ENCODE measurements around the gene CDC42SE1.

Gene CDC42SE1

GRCh38 chr1:151051356-151052009 is 7.9 kb downstream of the CDC42SE1 start:
- no peak for DNase-seq (ENCODE audit: low read depth)

GRCh38 chr1:151050051-151050688 is 9.3 kb downstream of the CDC42SE1 start:
- no peak for DNase-seq (ENCODE audit: low read depth)

- DNase-seq (ENCODE audit: low read depth), result no peak
Observed at GRCh38 chr1:151049458-151049857, 10.0 kb downstream of the CDC42SE1 start.

GRCh38 chr1:151048645-151049032 is 10.8 kb downstream of the CDC42SE1 start:
- DNase-seq (ENCODE audit: low read depth), result no peak

GRCh38 chr1:151047925-151048644 is 11.3 kb downstream of the CDC42SE1 start:
- no peak for DNase-seq (ENCODE audit: low read depth)

GRCh38 chr1:151047591-151047924 is 11.9 kb downstream of the CDC42SE1 start, which contains the start of gene C1orf56:
Gene C1orf56, plus strand, starts transcription at chr1:151047751. Its CDS starts 97 bp downstream, at chr1:151047848.
- DNase-seq (ENCODE audit: low read depth), result no peak

GRCh38 chr1:151043163-151043562 is 16.3 kb downstream of the CDC42SE1 start:
- no peak for DNase-seq (ENCODE audit: low read depth)

- DNase-seq (ENCODE audit: low read depth), result no peak
Observed at GRCh38 chr1:151039521-151039920, 19.9 kb downstream of the CDC42SE1 start.

- no peak for DNase-seq (ENCODE audit: low read depth)
Observed at GRCh38 chr1:151037032-151037431, 22.4 kb downstream of the CDC42SE1 start.

GRCh38 chr1:151036356-151036755 is 23.1 kb downstream of the CDC42SE1 start, which contains the start of gene BNIPL:
Gene BNIPL, plus strand, starts transcription at chr1:151036586. Its CDS starts 140 bp downstream, at chr1:151036726.
- DNase-seq (ENCODE audit: low read depth), result no peak

GRCh38 chr1:151035167-151035566 is 24.3 kb downstream of the CDC42SE1 start:
- DNase-seq (ENCODE audit: low read depth), result no peak

- no peak for DNase-seq (ENCODE audit: low read depth)
Observed at GRCh38 chr1:151032164-151032563, 27.3 kb downstream of the CDC42SE1 start.

- no peak for DNase-seq (ENCODE audit: low read depth)
Observed at GRCh38 chr1:151026460-151026859, 33.0 kb downstream of the CDC42SE1 start.

- DNase-seq (ENCODE audit: low read depth), result peak; percentile 69
Observed at GRCh38 chr1:151024540-151025146, 34.8 kb downstream of the CDC42SE1 start.

GRCh38 chr1:151013518-151013917 is 45.9 kb downstream of the CDC42SE1 start:
- DNase-seq (ENCODE audit: low read depth), result no peak

- DNase-seq (ENCODE audit: low read depth), result no peak
Observed at GRCh38 chr1:151012684-151013471, 46.5 kb downstream of the CDC42SE1 start.

- no peak for DNase-seq (ENCODE audit: low read depth)
Observed at GRCh38 chr1:151011154-151011850, 48.1 kb downstream of the CDC42SE1 start.

- DNase-seq (ENCODE audit: low read depth), result no peak
Observed at GRCh38 chr1:151010346-151010726, 49.1 kb downstream of the CDC42SE1 start.

- no peak for DNase-seq (ENCODE audit: low read depth)
Observed at GRCh38 chr1:151009674-151010345, 49.6 kb downstream of the CDC42SE1 start.

- no peak for DNase-seq (ENCODE audit: low read depth)
Observed at GRCh38 chr1:151009206-151009587, 50.2 kb downstream of the CDC42SE1 start.
